ENCODE measurements around the gene CCDC85A.

Gene CCDC85A

DNA sequence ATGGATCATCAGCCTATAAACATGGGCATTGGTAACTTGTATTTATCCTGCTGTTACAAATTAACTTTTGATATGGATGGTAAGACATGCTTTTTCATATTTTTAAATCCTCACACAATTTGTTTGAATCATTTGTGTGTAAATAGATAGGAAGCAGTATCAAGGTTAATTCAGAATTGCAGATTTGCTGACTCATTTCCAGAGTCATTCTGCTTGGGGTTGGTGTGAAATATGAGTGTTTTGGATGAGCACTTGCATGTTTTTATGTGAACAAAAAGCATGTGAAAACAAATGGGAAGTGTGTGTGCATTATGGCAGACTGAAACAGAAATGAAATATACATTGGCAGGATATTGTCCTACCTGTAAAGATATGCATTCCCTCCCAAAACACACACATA is 11.8 kb downstream of the CCDC85A start:
- DNase-seq: no peak

DNA sequence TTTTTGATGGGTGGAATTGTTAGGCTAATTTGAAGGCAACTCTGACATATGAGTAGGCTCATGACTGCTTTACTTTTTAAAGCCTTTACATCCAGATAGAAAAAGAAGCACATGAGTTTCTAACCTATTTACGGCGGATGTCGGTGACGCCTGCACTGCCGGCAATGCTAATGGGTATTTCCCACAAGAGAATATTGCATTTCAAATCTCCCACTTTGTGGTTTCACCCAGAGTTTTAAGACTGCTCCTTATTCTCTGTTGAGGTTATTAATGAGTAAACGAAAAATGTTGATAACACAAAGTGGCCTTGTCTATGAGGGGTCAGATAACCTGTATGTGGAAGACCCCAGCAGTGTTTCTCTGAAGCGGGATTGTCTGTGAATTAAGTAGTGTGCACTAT is 14.0 kb downstream of the CCDC85A start:
- no peak for DNase-seq

GRCh38 chr2:56198936-56199335 is 15.1 kb downstream of the CCDC85A start:
- DNase-seq: no peak

DNA sequence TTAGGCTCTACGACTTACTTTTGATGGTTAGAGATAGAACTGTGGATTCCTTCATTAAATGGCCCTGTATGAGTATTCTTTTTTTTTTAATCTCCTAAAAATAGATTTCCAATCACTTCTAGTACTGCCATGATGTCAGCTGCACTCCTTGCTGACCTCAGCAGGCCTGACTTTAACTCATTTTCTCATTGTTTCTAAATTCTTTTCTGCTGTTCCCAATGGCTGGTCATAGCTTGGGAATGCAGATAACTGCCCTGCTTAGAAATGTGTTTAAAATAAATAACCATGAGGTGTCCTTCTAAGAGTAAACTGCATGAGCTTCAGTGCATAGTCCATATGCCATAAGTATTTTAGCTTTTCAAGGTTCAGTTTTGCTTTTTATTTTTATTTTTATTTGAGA is 15.7 kb downstream of the CCDC85A start:
- no peak for DNase-seq

DNA sequence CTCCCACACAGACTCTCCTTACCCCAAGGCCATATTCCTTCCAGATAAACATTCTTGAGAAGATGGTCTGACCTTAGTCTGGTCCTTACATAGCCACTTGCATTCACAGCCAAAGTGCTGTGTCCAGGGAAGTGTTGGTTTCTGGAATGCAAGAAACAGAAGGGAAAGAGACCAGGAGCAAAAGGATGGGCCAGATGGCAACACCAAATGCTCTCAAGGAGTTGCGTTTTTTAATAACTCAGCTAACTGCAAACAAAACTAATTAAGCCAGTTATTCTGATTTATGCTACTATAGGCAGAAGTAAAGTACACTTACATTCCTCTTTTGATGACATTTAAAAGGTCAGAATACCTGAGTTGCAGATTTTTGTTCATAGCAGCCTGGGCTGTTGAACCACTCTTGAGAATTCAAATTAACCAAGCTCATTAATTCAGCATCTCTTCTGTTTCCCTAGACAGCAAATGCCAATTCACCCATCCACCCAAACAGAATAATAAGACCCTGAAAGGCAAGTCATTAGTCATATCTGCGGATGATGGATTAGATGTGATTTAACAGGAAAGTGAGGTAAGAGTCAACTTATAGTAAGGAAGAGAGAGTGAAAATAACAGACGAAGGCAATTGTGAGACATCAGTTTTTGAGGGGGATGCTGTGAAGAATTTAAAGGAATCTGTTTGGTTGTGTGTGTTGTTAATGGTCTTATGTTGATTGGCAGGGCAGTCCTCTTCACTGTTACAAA is 18.8 kb downstream of the CCDC85A start:
- no peak for DNase-seq

GRCh38 chr2:56204556-56204955 is 20.8 kb downstream of the CCDC85A start:
- no peak for DNase-seq

DNA sequence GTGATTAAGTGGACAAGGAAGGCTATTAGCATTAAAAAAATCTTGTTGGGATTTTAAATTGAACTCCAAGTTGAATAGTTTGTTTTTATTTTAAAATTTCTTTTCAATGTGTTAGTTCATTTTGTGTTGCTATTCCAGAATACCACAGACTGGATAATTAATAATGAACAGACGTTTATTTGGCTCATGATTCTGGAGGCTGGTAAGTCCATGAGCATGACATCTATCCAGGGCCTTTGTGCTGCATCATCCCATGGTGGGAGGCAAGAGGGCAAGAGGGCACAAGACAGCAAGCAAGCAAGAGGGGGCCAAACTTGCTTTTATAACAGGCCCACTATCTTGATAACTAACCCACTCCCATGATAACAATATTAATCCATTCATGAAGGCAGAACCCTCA is 22.5 kb downstream of the CCDC85A start:
- no peak for DNase-seq

- DNase-seq: no peak
Measured at GRCh38 chr2:56207760-56208159, 24.0 kb downstream of the CCDC85A start.

GRCh38 chr2:56208380-56208779 is 24.6 kb downstream of the CCDC85A start:
- no peak for DNase-seq

- no peak for DNase-seq
Measured at GRCh38 chr2:56209701-56210100, 25.9 kb downstream of the CCDC85A start.

- DNase-seq: no peak
Measured at GRCh38 chr2:56210291-56210690, 26.5 kb downstream of the CCDC85A start.

GRCh38 chr2:56211048-56211447 is 27.3 kb downstream of the CCDC85A start:
- DNase-seq: no peak

- DNase-seq: no peak
Measured at GRCh38 chr2:56215911-56216310, 32.1 kb downstream of the CCDC85A start.

GRCh38 chr2:56217106-56217505 is 33.3 kb downstream of the CCDC85A start:
- no peak for DNase-seq

- DNase-seq: no peak
Measured at GRCh38 chr2:56222481-56222880, 38.7 kb downstream of the CCDC85A start.

- DNase-seq: no peak
Measured at GRCh38 chr2:56224316-56224715, 40.5 kb downstream of the CCDC85A start.

DNA sequence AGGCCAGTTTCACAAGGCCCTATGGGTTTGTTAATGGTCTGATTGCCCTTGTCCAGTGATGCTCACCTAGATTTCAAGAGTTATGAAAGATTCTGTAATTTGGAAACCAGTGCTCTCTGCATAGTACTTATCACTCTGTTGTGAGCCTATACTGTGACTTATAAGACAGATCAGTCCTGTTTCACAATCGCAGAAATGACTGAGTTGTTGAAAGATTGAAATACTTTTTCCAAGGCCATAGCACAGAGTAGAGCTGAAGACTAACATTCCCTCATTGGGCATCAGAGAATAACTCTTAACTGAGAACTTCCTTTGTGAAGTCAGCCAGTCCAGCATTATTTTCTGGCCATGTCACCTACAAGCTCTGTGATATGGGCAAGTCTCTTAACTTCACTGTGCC is 44.0 kb downstream of the CCDC85A start:
- no peak for DNase-seq

DNA sequence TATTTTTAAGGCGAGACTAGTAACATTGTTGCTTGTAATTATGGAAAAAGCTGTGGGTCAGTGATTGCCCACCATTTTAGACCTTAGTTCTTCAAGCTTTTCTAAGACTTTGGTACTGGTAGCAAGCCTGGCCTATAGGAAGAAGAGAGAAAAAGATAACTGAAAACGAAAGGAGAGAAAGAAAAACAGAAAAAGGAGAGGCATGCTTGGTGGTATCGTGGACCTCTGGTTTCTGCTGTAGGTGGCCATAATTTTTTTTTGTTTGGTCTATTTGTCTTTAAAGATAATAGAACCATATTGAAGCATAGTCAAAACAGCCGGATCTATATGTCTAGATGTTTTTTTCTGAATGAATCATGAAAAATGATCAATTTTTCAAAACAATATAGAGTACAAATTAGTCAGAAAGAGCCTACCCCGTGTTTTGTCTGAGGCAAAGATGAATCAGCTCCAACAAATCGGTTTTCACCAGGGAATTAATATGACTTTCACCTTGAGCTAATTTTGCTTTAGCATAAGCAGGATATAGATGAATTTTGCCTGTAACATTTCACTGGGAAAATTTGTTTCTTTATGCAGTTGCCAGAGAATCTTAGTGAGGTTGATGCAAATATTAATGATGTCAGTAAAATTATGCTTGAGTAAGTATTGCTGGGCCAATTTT is 45.7 kb downstream of the CCDC85A start:
- DNase-seq: no peak

- DNase-seq: no peak
Measured at GRCh38 chr2:56230156-56230555, 46.4 kb downstream of the CCDC85A start.

DNA sequence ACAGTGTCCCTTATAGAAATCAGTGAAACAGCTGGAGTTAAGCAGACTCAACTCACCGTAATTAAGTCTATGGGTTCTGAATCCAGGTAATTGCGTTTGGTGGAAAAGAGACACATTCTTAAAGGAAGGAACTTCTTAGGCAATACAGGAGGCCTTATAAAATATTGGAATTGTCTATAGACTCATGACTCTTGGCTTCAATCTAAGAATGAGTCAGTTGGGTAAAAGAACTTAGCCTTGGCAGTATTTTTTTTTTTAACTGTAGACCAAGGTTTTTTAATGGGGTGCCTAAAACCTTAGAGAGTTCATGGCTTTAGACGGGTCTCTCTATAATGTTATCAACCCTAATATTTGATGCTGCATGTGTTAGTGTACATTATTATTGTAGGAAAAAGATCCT is 47.6 kb downstream of the CCDC85A start:
- no peak for DNase-seq

- no peak for DNase-seq
Measured at GRCh38 chr2:56232912-56233311, 49.1 kb downstream of the CCDC85A start.

DNA sequence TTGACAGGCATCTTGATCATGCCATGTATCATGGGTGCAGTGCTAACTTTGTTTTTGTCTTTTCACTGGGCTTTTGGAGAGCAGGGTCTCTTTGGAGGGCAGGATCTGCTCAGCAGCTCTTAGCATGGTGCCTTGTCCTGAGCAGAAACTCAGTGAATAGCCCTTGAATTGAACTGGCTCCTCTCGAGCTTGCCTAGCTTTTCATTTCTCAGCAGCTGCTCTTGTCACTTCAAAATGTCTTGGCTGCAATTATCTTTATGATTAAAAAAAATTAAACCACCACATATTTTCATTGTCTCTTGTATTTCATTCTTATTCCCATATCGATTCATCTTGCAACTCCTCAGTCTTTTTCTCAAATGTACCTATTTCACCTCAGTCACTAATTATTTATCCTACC is 50.5 kb downstream of the CCDC85A start:
- no peak for DNase-seq

GRCh38 chr2:56239030-56239429 is 55.2 kb downstream of the CCDC85A start:
- DNase-seq: no peak

GRCh38 chr2:56239437-56239836 is 55.6 kb downstream of the CCDC85A start:
- no peak for DNase-seq

GRCh38 chr2:56240210-56240609 is 56.4 kb downstream of the CCDC85A start:
- no peak for DNase-seq

Data from NCI-H1417 treated with DMSO at 0.1 percent for 48 hours (cell line).